ENCODE measurements around the gene EVX1.

The EVX1 gene

GRCh38 chr7:27242555-27243339 is at the start of gene EVX1:
Gene EVX1, plus strand, starts transcription at chr7:27242802. Its CDS starts 229 bp downstream, at chr7:27243031.
- no peak for DNase-seq

DNA sequence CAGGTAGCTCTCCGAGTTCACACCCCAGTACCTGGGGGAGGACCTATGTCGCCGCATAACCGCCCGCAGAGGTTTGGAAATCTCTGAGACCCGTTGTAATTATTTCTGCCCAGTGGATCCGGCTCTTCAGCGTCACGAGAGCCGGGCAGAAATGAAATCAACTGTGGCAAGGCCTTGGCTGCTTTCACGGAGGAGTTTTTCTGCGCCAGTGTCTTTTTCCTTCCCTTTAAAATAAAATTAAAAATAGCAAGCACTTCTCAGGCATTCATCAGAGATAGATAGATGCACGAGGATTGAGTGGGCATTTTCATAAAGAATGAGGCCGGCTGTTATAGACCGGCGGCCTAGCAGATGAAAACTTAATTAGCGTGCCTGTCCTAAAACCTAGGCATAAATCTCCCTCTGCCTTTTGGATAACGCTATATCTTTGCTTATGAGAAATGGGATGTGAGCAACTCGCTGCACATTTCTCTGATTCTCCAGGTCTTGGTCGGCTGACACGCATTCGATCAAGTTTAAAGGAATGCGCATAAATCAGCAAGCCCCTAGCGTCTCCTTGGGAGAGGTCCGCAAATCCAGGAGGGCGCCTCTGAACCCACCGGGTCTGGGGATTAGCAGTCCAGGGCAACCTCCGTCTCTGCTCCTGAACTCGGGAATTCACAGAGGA is 49.1 kb upstream of the EVX1 start:
- DNase-seq: no peak

- no peak for DNase-seq
Measured at GRCh38 chr7:27194002-27194352, 48.6 kb upstream of the EVX1 start.

- no peak for DNase-seq
Measured at GRCh38 chr7:27194686-27195379, 47.8 kb upstream of the EVX1 start.

DNA sequence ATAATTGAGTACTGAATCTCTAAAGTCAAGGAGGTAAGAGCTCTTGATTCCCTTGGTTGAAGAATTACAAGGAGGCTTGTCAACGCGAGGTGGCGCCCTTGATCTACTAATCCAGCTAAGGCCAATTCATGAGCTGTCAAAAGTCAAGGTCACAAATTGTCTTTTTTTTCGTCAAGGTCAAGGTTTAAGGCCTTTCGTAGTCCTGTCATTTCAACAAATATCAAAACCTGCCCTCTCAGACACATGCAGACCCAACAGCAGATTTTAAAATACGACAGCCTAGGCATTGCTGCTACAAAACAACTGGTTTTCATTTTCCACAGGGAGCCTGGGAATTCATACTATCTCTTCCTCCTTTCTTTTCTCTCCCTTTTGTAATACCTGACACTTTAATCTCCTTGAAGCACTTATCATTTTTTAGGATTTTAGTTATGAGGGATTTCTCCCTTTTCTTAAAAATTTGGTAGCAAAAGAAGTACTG is 46.3 kb upstream of the EVX1 start:
- DNase-seq: peak in 1 of 2 donors; percentile 59

- no peak for DNase-seq
Measured at GRCh38 chr7:27197137-27198042, 45.2 kb upstream of the EVX1 start.

DNA sequence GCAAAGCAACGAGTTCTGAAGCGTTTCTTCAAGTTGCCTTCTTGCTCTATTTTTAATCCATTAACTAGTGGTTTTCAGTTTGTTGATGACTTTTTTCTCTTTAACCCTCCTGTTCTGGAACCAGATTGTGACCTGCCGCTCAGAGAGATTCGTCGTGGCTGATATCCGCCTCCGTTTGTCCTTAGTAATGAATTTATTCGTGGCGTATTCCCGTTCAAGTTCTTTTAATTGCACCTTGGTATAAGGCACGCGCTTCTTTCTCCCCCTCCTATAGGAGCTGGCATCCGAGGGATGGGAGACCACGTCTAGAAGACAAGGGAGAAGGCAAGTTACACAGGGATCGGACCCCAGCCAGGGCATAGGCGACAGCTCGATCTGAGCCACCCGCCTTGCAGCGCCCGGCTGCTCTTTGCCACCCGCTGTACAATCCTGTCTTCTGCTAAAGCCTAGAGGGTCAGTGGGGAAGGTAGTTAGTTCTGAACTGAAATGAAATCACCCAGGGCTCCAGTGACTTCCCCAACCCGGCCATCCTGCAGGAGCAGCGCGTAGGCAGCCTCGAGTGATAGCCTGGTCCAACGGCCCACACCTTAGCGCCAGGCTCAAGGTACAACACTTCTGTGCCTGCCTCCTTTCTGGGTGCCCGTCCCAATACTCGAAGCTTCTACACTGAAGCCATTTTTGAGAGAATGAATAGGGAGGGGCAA is 44.3 kb upstream of the EVX1 start:
- DNase-seq: no peak

GRCh38 chr7:27198871-27199801 is 43.5 kb upstream of the EVX1 start:
- no peak for DNase-seq

GRCh38 chr7:27199849-27200760 is 42.5 kb upstream of the EVX1 start, which contains the start of gene HOXA13:
Gene HOXA13, minus strand, starts transcription at chr7:27200091. Its CDS starts 14 bp downstream, at chr7:27200077.
- no peak for DNase-seq

DNA sequence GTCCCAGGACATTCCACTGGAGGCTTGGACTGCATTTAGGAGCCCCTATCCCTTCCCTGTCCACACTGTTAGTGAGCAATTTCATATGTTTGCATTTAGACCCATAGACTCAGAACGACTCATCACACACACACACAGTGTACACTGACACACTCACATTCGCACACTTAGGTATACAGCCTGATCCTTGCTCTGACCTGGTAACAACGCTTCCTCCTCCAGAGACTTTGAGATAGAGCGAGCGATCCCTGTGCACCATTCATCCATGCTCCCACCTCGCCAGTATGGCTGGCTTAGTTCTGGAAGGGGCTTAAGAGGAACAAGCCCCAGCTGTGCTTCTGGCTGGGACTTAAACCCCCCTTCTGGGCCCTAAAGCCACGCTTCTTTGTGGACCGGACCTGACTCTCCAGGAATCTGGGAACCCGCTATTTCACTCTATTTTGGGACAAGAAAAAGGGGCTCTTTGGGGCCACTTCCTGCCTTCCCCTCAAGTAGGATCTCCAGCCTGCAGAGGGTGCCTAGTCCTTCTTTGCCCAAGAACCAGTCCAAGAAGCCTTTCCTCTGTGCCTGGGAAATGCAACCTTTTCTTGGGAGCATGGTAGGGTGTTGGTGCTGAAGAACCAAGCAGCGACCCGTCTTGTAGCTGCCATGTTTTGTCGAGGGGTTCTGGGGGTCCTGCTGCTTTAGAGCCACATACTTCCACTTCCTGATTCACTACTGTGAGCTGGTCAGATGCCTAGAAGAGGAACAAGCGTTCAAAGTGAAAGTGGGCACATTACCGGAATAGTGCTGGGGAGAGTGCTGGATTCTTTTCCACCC is 41.6 kb upstream of the EVX1 start:
- DNase-seq: no peak

DNA sequence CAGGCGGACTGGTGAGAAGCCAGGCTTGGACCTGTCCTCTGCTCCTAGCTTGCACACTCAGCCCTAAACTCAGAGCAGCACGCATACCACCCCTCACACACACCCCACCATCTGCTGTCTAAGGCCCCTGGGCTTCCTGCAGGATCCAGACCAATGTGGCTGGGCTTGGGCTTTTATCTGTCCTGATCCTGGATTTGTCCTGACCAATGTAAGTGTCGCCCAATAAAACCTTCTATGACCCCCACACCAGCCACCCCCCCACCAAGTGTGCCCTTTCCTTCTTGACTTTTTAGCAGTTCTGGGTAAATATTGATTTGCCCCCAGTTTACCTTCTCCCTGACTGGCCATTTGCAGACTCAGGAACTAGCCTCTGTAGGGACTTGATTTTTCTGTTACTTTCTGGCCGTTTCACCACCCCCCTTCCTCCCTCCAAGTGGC is 41.0 kb upstream of the EVX1 start:
- no peak for DNase-seq

DNA sequence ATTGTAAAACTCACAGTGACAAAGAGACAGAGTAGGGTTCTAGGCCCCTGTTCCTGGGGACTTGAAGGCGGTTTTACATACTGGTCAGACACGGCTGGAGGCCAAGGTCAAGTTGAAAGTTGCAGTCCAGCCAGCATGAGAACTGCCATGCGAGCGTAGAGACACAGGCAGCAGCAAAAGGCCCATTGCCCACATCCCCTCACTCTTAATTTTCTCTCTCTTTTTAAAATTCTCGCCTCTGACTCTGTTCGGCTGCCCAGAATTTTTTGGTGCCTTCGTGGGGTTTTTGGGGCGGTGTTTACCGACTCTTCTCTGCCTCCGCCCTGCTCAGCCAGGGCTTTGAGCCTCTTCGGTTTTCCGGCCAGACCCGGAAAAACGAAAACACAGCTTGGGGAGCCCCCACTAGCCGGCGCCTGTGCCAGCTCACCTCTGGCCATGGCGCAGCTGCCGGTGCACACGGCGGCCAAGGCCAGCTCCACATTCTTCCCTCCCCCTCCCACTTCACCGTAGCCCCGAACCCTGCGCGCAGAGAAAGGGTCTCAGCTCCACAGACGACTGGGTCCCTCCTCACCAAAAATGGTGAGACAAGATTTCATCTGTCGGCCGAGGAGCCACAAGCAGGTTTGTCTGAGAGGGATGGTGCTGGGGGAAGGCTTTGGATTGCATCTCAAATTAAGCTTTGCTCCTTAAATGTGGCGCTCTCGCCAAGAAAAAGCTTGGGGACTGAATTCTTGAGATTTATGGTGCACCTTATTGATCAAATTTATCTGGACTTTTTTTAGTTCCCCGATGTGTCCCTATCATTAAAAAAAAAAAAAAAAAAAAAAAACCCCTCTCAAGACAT is 40.4 kb upstream of the EVX1 start:
- DNase-seq: no peak

DNA sequence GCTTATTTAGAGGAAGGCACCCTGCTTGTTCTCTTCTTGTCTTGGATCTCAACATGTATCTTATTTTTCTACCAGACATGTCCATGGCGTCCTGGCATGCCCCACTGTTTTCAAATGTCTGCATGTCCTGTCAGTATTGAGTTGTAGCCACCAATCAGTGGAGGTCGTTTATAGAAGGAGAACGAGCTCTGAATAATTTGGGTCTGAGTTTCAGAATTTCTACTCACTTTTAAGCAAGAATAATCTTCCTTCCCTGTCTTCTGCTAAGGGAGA is 39.8 kb upstream of the EVX1 start:
- no peak for DNase-seq

DNA sequence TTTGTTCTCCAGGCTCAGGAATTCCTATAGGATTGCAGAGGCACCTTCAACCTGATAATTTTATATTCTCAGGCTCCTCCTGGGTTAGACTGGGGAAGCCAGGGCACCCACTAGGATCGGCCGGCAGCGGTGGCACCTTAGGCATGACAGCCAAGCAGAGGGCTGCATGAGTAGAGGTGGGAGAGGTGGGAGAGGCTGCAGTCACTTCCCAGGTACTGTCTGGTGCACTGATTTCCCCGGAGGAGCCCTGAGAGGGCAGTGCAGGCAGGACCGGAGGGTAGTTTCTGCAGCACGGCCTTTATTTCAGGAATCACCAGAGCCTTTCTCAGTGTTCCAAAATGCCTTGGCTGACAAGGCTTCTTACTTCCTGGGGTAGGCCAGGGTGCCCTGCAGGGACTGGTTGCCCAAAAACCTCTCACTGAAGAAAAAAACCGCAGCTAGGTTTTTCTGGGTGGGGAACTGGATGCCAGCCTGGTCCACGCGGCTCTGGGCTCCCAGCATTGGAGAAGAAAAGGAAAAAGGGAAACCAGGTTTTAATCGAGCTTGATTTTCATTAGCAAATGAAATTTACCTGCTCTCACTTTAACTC is 39.1 kb upstream of the EVX1 start:
- DNase-seq: no peak

GRCh38 chr7:27203964-27204594 is 38.5 kb upstream of the EVX1 start:
- DNase-seq: no peak

- no peak for DNase-seq
Measured at GRCh38 chr7:27204851-27205322, 37.7 kb upstream of the EVX1 start.
